AG09319 (cell line): Measurements from ENCODE around the gene PSG5.
"Not testable (repeated sequence)": the region's sequence is repeated elsewhere in the genome, so short reads cannot be mapped to it uniquely, and the experiment has no call there.

Source experiments
- DNase-seq: peaks from one replicate; pipeline ENCODE4 v3.0.0-alpha.2; 2010; ENCODE audit warnings: low read depth; ENCODE audit errors: extremely low read depth
- TF ChIP-seq, protein P1 (sequence below): IDR thresholded peaks from 2 replicates; pipeline ENCODE4 v1.5.1; 2011; ENCODE audit warnings: low read depth, mild to moderate bottlenecking, inconsistent platforms, low read length, moderate library complexity

PSG5 gene

DNA sequence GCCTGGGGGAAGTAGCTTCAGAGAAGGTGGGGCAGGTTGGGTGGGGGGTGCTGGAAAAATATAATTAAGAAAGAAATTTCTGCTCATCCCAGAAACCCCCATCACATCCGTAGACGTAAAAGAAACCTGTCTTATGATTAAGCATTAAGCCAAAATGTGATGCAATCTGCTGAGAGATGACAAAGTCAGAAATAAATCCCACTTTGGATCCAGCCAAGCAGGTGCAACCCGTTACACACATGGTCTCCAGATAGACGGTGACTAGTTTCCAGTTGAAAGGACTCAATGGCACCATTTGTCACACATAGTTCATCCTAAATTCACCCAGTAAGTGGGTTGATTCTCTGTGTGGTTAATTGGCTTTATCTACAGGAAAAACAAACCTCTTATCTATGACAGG lies 34.1 kb downstream of the PSG5 start:
- DNase-seq: no peak
- TF ChIP-seq, protein P1, sequence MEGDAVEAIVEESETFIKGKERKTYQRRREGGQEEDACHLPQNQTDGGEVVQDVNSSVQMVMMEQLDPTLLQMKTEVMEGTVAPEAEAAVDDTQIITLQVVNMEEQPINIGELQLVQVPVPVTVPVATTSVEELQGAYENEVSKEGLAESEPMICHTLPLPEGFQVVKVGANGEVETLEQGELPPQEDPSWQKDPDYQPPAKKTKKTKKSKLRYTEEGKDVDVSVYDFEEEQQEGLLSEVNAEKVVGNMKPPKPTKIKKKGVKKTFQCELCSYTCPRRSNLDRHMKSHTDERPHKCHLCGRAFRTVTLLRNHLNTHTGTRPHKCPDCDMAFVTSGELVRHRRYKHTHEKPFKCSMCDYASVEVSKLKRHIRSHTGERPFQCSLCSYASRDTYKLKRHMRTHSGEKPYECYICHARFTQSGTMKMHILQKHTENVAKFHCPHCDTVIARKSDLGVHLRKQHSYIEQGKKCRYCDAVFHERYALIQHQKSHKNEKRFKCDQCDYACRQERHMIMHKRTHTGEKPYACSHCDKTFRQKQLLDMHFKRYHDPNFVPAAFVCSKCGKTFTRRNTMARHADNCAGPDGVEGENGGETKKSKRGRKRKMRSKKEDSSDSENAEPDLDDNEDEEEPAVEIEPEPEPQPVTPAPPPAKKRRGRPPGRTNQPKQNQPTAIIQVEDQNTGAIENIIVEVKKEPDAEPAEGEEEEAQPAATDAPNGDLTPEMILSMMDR: no peak

DNA sequence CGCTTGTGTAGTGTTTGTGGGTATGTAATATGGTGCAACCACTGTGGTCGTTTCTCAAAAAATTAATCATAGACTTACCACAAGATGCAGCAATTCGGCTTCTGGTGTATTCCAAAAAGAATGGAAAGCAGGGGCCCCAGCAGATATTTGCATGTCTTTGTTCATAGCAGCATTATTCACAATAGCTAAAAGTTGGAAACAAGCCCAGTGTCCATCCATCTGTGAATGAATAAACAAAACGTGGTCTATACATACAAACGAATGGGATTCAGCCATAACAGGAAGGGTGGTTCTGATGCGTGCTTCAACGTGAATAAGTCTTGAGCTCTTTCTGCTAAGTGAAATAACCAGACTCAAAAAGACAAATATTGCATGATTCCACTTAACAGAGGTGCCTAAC lies 36.5 kb downstream of the PSG5 start:
- not testable (repeated sequence) for DNase-seq

DNA sequence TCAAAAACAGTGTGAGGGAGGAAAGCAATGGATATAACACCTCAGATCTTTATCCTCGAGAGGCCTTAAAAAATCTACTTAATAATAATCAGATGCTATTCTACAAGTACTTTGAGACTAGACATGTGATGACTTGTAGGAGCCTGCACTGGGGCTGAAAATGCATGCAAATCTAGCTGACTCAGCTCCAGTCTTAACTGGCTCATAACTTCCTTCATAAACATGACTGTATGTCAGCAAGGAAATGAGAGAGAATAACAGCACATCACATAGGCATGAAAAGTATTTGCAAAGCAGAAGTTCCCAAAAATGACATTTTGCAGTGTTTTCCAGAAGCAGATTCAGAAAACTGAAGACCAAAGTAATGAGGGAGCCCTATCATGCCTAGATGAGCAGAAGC lies 38.1 kb downstream of the PSG5 start:
- TF ChIP-seq, protein P1: no peak
- DNase-seq: peak; percentile 49

DNA sequence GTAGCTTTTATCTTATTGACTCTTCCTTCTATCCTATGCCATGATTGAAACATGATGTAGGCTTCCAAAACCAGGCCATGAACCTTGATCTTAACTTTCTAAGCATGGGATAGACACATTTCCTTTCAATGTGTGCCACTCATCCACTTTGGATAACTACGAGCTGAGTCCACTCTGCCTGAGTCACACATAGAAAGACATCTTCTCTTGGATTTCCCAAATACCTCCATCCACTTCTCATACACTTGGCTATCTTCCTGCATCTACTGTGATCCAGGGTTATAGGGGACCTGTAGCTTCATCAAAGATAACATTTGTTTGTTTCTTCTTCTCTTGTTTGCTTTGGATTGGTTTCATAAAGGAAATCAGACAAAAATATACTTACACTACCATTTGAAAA lies 44.6 kb downstream of the PSG5 start:
- DNase-seq: not testable (repeated sequence)

DNA sequence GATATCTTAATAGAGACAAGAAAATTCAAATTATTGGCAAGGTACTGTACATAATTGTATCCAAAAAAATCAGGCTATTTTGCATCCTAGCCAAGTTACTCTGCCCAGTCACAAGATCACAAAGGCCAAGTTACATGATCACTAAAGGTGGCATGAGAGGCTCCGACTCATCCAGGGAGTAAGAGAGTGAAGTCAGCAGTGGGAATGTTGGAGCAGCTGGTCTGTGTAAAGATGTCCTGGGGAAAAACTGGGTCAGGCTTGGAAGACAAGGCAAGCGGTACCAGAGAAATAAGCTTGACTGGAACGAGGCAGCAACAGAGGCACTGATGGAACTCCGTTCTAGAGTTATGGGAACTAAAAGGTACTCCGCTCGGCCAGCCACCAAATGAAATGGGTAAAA lies 53.6 kb downstream of the PSG5 start:
- no peak for DNase-seq
- TF ChIP-seq, protein P1: no peak

DNA sequence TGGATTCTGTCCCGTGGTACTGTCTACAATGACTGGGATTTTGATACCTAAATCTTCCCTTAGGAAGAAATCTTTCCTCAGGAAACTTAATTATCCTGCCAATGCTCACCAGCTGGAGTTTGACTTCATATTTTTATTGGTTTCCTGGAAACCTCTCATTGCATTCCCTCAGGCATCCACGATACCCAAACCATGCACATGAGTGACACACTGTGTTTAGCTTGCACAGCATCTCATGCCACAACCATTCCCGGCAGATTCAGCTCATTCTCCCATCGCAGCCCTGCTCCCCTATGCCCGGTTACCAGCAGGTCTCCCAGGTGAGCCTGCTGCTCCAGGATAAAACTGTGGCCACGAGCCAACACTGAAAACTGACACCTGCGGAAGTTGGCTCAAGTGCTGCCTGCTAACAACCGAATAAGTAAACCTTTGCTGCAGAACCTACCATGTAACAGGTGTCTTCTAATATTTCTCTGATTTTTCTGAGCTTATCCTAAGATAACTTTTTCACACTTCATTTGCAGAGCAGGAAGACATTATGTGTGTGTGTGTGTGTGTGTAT lies 55.0 kb downstream of the PSG5 start:
- DNase-seq: not testable (repeated sequence)

DNA sequence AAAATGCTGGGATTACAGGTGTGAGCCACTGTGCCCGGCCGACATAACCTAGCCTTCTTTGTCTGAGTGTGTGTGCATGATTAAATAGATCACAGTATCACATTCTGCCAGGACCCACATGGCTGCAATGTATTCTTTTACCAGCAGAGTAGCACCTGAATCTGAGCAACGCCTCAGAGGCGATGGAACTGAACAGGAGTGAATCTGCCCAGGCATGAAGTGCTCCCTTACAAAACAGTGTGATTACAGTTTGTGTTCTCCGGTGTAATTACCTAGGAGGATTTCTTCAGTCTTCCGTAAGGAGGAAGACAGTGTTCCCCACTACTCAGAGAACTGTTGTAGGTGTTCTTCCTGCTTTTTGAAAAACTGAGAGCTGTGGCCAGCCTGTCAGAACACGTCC lies 57.1 kb downstream of the PSG5 start:
- not testable (repeated sequence) for DNase-seq

DNA sequence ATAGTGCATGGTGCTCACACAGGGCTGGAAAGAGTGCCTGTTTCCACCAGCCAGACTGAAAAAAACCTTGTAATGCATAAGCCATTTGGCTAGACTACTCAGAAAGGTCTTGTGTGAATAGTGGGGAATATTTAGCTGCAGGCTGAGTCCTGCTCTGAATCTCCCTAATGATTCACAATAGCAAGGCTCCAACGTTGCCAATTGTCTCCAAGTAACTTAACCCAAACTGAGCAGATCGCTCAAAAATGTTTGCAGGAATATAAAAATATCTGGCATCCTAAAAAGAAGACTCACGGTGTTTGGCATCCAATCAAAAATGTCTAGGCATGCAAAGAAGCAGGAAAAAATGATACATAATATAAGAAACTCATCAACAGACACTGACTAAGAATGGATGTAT lies 59.0 kb downstream of the PSG5 start:
- peak; percentile 67 for DNase-seq

DNA sequence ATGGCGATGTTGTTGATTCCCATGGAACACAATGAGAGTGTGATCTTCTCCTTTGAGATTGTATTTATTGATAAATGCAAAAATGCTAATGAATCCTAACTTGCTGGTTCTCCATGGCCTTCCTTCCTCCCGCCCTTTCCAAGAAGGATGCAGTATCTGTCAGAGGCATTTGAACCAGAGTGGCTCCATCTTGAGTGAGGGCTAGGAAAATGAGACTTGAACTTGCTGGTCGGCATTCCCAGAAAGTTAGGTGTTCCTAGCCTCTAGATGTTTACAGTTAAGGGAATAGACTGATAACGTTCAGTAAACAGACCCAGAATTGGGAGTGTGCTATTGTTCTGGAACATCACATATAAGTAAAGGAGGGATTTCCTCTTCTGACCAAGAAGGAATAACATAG lies 59.6 kb downstream of the PSG5 start:
- TF ChIP-seq, protein P1: no peak
- no peak for DNase-seq

DNA sequence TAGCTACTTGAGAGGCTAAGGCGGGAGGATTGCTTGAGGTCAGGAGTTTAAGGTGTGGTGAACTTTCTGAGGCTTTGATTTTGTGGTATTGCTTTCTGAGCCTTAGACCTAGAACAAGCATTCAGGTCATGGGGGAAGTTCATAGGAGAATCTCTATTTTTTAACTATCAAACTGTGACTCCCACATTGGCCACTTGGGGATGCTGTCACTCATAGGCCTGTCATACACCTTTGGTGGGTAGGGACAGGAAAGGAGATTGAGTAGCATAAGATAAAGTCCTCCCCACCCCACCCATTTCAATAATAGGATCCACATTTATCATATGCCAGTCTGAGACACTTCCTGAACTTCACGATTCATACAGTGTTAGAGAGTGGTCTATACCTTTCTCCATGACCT lies 62.0 kb downstream of the PSG5 start:
- TF ChIP-seq, protein P1: no peak; the same call in 1 of the 2 replicates
- no peak for DNase-seq

DNA sequence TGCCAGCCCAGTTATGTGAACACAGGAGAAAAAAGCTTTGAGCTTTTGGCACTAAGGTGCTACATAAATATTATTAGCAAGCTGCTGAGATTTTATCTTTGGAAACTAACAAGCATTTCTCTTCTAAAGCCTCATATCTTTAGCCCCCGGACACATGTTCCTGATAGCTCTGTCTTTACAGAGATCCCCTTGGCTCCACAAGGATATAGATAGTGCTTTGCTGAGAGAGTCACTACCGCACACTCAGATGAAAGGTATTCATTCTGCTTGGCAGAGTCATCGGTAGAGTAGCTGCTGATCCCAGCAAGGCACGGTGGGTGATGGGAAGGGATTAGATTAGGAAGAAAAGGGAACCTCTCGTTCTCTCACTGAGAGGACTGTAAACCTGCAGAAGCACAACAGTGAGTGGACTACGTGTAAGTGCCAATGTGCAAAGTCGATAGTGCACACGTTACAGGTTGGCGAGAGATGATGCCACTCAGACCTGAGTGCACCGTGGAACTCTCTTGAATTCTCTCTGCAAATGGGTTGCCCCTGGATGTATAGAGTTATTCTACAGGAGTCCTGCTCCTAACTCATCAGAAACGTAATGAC lies 65.8 kb downstream of the PSG5 start:
- peak; percentile 20 for DNase-seq

DNA sequence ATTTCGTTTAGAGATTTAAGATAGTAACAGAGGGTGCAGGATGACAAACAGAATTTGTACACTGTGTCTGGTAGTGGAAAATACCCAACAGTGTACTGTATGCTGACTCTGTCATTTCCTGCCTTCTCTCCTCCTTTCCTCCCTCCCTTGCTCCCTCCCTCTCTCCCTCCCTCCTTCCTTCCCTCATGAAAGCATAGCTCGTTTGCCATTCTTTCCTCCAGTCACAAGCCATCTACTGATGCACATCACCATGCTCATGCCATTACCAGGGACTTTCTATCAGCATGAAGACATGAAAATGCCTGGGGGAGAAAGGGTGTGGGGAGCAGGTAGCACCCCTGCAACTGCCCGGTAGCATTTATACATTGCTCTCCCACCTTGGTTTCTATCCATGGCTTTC lies 66.8 kb downstream of the PSG5 start:
- not testable (repeated sequence) for DNase-seq
